ENCODE results near the gene ATP6V1F. TPM values are rescaled to one million over a fixed set of nuclear protein-coding genes. Genes with fewer than 3 reads are reported as not detected.

The ATP6V1F gene
- total and polyA plus RNA-seq, 2 donors (not counting 1 experiment from before 2014, with no cell fraction given): 124 to 167 TPM

DNA sequence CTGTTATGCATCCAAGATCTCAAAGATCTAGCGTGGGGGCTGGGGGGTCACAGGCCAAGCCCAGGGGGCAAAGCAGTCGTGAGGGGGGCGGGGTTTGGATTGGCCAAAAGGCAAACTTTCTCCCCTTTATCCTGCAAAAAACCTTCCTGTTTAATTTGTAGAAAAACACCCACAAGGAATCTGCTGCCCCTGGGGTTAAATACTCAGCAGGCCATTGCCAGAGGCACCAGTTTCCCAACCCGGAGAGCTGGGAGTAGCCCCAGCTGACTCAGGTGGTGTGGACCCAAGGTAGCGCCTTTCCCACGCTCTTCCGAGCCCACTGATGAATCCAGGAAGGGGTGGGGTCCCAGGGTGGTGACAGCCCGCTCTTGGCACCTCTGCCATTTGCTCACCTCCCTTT, 26.5 kb downstream of the ATP6V1F start:
- Histone ChIP-seq H3K36me3 (ENCODE audit: control insufficient read depth, insufficient read depth, low read length) (no peaks in the 10 kb centered on the region), H3K79me2 (ENCODE audit: control insufficient read depth, insufficient read depth, low read length) (no peaks in the 10 kb centered on the region), H2AFZ (ENCODE audit: low read length) (no peak overlapping the region), H3K9me3 (ENCODE audit: control insufficient read depth, insufficient read depth, low read depth, low read length) (no peaks in the 10 kb centered on the region), H3K4me1 (ENCODE audit: control insufficient read depth, extremely low read depth, insufficient read depth, low read length) (no peaks in the 10 kb centered on the region), H3K27me3 (ENCODE audit: control insufficient read depth, insufficient read depth, low read length) (no peaks in the 10 kb centered on the region), H3K4me3 (replicated peaks in 1 of 4; ENCODE audit: control extremely low read depth in 1 of 4, insufficient read depth in 1 of 4, low read depth in 3 of 4, low read length in 4 of 4) (no peak overlapping the region), H3K9ac (ENCODE audit: insufficient read depth, low read length) (no peak overlapping the region), H4K20me1 (ENCODE audit: control insufficient read depth, extremely low read depth, insufficient read depth, low read length) (no peaks in the 10 kb centered on the region), H3K27ac (ENCODE audit: insufficient read depth, low read length) (no peak overlapping the region), H3K4me2 (ENCODE audit: extremely low read depth, insufficient read depth, low read length) (no peak overlapping the region)
- DNase-seq (ENCODE audit: low read depth in 2 of 2): no peak
- no peak for TF ChIP-seq EZH2 (IDR thresholded peaks at IDR 0.05; ENCODE audit: low read length, missing control alignments)
- TF ChIP-seq, protein P1, sequence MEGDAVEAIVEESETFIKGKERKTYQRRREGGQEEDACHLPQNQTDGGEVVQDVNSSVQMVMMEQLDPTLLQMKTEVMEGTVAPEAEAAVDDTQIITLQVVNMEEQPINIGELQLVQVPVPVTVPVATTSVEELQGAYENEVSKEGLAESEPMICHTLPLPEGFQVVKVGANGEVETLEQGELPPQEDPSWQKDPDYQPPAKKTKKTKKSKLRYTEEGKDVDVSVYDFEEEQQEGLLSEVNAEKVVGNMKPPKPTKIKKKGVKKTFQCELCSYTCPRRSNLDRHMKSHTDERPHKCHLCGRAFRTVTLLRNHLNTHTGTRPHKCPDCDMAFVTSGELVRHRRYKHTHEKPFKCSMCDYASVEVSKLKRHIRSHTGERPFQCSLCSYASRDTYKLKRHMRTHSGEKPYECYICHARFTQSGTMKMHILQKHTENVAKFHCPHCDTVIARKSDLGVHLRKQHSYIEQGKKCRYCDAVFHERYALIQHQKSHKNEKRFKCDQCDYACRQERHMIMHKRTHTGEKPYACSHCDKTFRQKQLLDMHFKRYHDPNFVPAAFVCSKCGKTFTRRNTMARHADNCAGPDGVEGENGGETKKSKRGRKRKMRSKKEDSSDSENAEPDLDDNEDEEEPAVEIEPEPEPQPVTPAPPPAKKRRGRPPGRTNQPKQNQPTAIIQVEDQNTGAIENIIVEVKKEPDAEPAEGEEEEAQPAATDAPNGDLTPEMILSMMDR (conservative IDR thresholded peaks at IDR 0.05 in 1 of 2, IDR thresholded peaks at IDR 0.05 in 1 of 2; ENCODE audit: low read depth in 1 of 2, low read length in 2 of 2): no peak

DNA sequence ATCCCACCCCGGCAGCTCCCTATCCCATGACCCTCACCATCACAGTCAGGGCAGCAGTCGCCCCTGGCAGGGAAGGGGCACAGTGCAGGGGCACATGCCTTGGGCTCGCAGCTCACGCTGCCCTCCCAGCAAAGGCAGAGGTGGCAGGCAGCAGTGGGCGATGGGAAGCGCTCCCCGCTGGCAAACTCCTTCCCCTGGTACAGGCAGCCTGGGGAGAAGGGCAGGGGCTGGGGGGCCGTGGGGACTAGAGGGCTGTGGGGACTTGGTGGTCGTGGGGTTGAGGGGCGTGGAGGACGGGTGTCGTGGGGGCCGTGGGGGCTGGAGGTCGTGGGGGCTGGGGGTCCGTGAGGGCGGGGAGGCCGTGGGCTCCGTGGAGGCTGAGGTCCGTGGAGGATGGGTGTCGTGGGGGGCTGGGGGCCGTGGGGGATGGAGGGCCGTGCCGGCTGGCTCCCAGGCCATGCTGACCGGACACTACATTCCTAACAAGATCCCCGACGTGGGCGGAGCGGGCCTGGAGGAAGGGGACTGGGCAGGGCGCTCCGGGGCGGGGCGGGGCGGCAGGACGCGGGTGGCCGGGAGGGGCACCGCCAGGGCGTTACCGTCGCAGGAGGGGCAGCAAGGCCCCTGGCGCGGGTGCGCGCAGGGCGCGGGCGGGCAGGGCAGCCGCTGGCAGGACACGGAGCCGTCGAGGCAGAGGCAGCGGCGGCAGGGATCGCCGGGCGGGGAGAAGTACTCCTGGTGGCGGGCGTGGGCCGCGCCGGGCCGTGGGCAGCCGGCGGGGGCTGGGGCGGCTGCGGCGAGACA, 27.9 kb downstream of the ATP6V1F start:
- Histone ChIP-seq H2AFZ (ENCODE audit: low read length) (no peak overlapping the region), H3K4me3 (replicated peaks in 1 of 4; ENCODE audit: control extremely low read depth in 1 of 4, insufficient read depth in 1 of 4, low read depth in 3 of 4, low read length in 4 of 4) (no peak overlapping the region)
- no peak for TF ChIP-seq EZH2 (IDR thresholded peaks at IDR 0.05; ENCODE audit: low read length, missing control alignments)
- TF ChIP-seq, protein P1 (conservative IDR thresholded peaks at IDR 0.05 in 1 of 2, IDR thresholded peaks at IDR 0.05 in 1 of 2; ENCODE audit: low read depth in 1 of 2, low read length in 2 of 2): no peak

DNA sequence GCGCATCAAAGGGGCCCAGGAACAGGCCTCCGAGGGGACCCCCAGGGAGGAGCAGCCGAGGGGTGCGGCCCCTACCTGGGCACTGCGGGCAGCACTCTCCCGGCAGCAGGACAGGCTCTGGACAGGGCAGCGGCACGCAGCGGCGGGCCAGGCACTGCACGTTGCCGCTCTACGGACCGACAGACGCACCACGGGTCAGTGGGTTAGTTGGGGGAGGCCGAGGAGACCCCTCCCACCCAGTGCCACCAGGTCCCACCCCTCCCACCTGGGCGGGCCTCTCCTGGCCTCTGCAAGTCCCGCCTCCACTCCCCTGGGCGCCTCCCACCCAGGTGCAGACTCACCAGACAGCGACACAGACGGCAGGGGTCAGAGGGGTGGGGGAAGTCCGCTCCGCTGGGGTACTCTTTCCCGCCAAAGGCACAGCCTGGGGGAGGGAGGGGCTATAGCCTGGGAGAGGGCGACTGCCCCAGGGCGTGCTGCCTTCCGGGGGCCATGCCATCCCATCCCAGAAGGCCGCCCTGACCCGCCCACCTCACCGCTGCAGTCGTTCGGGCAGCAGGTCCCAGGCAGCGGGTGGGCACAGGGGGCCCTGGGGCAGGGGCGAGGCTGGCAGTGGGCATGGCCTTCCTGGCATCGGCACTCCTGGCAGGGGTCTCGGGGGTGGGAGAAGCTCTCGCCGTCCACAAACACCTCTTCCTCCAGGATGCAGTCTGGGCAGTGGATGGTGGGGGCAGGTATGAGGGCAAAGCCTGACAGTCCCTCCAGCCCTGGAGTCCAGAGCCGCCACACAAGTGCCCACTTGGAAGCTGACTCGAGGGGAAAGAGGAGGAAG, 28.7 kb downstream of the ATP6V1F start:
- no peaks in the 10 kb centered on the region for H3K79me2 ChIP-seq (ENCODE audit: control insufficient read depth, insufficient read depth, low read length)
- no peaks in the 10 kb centered on the region for H4K20me1 ChIP-seq (ENCODE audit: control insufficient read depth, extremely low read depth, insufficient read depth, low read length)
- no peaks in the 10 kb centered on the region for H3K4me1 ChIP-seq (ENCODE audit: control insufficient read depth, extremely low read depth, insufficient read depth, low read length)
- no peak overlapping the region for H3K27ac ChIP-seq (ENCODE audit: insufficient read depth, low read length)
- no peaks in the 10 kb centered on the region for H3K9me3 ChIP-seq (ENCODE audit: control insufficient read depth, insufficient read depth, low read depth, low read length)
- no peak overlapping the region for H2AFZ ChIP-seq (ENCODE audit: low read length)
- H3K36me3 ChIP-seq (ENCODE audit: control insufficient read depth, insufficient read depth, low read length): no peaks in the 10 kb centered on the region
- H3K4me2 ChIP-seq (ENCODE audit: extremely low read depth, insufficient read depth, low read length): no peak overlapping the region
- DNase-seq (ENCODE audit: low read depth in 2 of 2): no peak
- TF ChIP-seq EZH2 (IDR thresholded peaks at IDR 0.05; ENCODE audit: low read length, missing control alignments): no peak
- TF ChIP-seq, protein P1 (conservative IDR thresholded peaks at IDR 0.05 in 1 of 2, IDR thresholded peaks at IDR 0.05 in 1 of 2; ENCODE audit: low read depth in 1 of 2, low read length in 2 of 2): no peak
- no peaks in the 10 kb centered on the region for H3K27me3 ChIP-seq (ENCODE audit: control insufficient read depth, insufficient read depth, low read length)
- no peak overlapping the region for H3K4me3 ChIP-seq (replicated peaks in 1 of 4; ENCODE audit: control extremely low read depth in 1 of 4, insufficient read depth in 1 of 4, low read depth in 3 of 4, low read length in 4 of 4)
- no peak overlapping the region for H3K9ac ChIP-seq (ENCODE audit: insufficient read depth, low read length)

More for the DNA sequence above, 27.9 kb downstream of the ATP6V1F start:
- Histone ChIP-seq H3K9me3 (ENCODE audit: control insufficient read depth, insufficient read depth, low read depth, low read length) (no peaks in the 10 kb centered on the region), H3K4me1 (ENCODE audit: control insufficient read depth, extremely low read depth, insufficient read depth, low read length) (no peaks in the 10 kb centered on the region), H4K20me1 (ENCODE audit: control insufficient read depth, extremely low read depth, insufficient read depth, low read length) (no peaks in the 10 kb centered on the region), H3K4me2 (ENCODE audit: extremely low read depth, insufficient read depth, low read length) (no peak overlapping the region), H3K79me2 (ENCODE audit: control insufficient read depth, insufficient read depth, low read length) (no peaks in the 10 kb centered on the region), H3K27me3 (ENCODE audit: control insufficient read depth, insufficient read depth, low read length) (no peaks in the 10 kb centered on the region), H3K36me3 (ENCODE audit: control insufficient read depth, insufficient read depth, low read length) (no peaks in the 10 kb centered on the region), H3K27ac (ENCODE audit: insufficient read depth, low read length) (no peak overlapping the region), H3K9ac (ENCODE audit: insufficient read depth, low read length) (no peak overlapping the region)
- DNase-seq (ENCODE audit: low read depth in 2 of 2): no peak
